Stimulated activated CD8-positive, alpha-beta memory T cell treated with anti-CD3 and anti-CD28 coated beads, Interleukin-7, amount 100 ng/mL, for 1 hour (primary cell): Measurements from ENCODE around the gene PUM2.
"Not testable (repeated sequence)": the region's sequence is repeated elsewhere in the genome, so short reads cannot be mapped to it uniquely, and the experiment has no call there.

Experiments
- DNase-seq, 2 donors: peaks; one replicate each; pipeline ENCODE4 v3.0.0-alpha.2; 2020; ENCODE audit warnings: low read depth in 2 of 2

PUM2 gene

DNA sequence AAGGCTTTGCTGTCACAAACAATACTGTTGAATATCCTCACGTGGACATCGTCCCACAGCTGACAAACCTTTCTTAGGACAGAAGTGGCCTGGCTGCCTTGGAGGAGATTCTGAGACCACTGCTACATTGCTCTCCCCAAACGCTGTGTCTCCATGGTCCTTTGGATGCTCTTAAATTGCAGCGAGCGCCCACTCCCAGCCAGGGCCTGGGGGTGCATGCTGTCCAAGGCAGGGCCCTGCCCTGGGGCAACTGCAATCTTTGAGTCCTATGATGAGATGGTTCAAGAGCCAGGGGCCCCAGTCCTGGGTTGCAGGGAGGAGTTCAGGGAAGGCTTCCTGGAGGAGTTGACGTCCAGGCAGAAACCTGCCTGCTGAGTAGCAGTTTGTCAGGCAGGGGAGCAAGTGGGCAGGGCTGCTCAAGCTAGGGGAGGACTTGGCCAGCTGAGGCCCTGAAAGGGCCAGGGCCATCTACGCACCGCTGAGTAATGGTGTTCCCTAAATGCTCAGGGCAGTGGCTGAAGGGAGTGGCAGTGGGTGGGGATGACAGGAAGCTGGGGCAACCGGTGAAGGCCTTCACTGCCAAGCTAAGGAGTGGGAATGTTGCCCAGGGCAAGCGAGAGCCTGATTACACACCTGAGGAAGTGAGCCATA, 114.9 kb downstream of the PUM2 start:
- no peak for DNase-seq

DNA sequence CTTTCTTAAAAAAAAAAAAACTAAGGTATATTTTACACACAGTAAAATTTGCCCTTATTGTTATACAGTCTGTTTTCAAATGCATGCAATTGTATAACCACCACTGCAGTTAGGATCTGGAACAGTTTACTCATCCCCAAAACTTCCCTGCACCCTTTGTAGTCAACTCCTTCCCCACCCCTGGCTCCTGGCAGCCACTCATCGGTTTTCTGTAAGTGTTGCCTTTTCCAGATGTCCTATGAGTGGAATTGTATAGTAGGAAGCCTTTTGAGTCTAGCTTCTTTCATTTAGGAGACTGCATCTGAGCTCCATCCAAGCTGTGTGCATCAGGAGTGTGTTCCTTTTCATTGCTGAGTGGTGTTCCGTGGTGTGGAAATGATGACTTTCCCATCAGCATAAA, 116.0 kb downstream of the PUM2 start:
- DNase-seq, result not testable (repeated sequence)

DNA sequence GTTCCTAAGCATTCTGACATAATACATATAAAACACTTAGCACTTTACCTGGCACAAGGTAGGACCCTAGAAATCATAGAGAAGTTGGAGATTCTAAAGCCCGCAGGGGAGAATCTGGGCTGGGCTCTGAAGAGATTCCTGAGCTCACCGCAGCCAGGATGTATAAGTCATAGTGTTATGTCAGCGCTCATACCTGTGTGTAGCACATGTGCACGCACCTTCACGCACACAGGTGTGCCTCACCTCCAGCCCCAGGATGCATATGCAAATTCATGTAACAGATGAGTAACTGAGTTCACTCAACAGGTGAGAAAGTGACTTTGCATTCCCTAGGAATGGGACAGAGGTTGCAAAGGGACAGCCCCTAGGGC, 117.8 kb downstream of the PUM2 start:
- DNase-seq, result no peak

DNA sequence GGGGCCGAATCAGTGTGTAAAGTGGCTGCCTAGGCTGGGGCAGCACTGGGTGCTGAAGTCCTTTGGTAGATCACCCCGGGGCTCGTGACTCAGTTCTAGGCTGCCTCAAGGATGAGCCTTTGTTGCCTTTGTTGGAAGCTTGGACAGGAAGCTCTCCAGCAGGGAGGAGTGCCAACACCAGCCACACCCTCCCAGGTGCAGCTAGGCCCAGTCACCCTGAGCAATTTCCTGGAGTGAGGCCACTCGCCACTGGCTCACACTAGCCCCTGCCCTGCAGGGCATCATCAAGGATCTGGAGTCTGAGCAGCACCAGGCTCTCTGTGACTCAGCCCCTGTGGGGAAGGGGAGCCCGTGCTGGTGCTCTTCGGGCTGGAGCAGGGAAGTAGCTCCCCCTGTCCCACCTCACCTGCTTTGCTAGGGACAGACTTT, 119.0 kb downstream of the PUM2 start:
- DNase-seq, result no peak

DNA sequence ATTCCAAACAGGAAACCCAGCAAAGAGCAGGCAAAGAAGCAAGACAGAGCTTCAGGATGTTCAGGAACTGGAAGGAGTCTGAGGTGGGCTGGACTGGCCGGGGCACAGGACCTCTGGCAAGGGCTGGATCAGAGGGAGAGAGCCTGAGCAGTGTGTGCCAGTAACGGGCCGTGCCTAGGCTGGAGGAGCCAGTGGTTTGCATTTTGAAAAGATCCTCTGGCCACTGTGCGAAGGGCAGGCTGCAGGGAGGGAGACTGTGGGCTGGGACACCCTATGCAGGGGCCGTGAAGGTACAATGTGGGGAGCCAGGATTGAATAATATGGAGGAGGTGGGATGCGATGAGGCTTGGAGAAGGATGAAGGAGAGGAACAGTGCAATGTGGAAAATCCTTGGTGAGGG, 119.5 kb downstream of the PUM2 start:
- DNase-seq, result no peak

DNA sequence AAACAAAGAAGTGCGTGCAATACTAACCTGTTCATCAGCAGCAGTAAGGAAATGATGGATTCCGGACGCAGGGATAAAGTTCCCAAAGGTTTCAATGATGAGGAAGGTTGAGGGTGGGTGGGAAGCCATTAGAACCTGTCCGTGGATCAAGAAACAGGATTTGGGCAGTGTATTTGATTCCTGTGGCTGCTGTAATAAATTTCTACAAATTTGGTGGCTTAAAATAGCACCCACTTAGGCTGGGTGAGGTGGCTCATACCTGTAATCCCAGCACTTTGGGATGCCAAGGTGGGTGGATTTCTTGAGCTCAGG, 120.6 kb downstream of the PUM2 start:
- no peak for DNase-seq

DNA sequence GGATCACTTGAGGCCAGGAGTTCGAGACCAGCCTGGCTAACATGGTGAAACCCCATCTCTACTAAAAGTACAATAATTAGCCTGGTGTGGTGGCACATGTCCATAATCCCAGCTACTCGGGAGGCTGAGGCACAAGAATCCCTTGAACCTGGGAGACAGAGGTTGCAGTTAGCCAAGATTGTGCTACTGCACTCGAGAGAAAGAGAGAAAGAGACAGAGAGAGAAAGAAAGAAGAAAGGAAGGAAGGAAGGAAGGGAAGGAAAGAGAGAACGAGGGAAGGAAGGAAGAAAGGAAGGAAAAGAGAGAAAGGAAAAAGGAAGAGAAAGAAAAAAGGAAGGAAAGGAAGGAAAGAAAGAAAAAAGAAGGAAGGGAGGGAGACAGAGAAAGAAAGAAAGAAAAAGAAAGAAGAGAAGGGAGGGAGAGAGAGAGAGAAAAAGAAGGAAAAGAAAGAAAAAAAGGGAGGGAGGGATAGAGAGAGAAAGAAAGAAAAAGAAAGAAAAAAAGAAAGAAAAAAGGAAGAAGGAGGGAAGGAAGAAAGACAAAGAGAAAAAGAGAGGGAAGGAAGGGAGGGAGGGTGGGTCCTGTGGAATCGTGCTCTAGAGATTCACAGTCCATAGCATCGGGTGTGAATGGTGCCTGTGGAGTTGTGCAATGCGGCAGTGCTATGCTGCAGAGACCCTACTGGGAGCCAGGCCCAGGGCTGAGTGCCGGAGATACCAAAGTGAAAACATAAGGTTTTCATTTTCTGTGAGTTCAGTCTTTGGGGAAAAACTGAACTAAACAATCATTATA, 121.1 kb downstream of the PUM2 start:
- DNase-seq, result no peak

DNA sequence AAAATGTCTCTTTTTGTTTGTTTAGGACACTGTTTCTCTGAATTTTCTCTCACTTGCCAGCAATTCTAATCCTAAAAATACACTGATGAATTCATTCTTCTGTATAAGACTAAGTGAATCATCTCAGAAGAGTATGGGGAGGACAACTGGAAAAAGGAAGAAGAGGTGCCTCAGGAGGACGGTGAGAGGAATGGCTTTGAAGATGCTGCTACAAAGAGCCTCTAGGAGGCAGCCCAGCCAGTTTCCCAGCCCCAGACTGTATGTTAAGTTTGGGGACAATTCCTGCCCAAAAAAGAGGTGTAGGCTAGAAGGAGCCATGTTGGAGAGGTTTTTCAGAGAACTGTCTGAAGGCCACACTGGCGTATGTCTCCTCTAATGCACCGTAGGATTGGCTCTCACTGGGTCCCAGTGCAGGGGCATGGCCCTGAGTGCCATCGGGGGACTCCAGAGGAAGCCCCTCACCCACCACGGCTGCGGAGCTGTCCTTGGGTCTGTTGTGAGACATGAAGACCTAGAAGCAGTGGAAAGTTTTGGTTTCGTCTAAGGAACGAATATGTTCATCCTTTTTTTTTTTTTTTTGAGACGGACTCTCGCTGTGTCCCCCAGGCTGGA, 122.6 kb downstream of the PUM2 start:
- DNase-seq, result no peak

DNA sequence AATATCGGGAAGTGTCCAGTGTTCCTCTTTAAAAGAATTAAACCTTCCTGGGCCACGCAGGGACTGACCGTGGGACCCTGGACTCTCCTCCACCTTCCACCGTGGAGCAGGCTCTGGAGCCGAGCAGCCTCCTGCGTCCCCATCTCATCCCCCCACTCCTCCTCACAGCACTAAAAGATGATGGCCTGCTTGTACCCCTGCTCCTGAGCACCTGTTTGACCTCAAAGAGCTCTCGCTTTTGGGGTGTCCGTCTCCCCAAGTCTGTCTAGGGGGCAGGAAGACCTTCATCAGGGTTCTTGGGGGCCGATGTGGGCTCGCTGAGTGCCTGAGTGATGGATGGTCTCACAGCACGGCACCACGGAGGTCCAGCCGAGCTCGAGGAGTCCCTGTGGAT, 124.5 kb downstream of the PUM2 start:
- DNase-seq, result no peak

DNA sequence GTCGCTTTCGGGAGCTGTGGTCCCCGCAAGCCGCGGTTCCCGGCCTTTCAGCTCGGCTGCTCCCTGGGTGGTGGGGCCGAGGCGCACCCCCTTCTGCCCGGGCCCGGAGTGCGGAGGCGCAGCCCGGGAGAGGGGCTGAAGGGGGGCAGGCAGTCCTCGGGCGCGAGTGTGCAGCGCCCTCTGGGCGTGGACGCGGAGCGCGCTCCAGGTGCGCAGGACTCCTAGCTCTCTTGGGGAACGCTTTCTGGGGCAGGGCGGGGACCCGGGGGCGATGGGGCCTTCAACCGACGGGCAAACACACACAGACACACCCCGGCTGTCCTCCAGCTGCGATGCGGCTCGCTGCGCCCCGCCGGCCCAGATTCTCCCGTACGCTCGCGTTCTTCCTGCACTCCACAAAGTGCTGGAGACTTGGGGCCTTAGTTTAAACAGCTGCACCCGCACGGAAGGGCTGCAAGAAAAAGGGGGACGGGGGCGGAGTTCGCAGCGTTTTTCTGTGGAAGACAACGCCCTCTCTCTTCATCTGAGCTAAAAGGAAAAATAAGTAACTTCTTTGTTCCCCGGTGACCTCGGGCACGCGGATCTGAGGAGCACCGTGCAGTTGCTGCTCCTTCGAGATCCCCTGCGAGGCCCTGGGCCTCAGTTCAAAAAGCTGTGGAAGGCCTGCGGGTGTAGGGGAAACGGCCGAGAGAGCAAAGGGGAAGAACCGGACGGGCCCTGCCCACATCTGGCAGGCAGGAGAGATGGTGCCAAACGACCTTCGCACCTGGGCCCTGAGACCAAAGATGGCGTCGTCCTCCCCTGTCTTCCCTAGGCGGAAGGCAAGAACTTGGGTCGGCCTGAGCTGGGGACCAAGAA, 125.1 kb downstream of the PUM2 start:
- DNase-seq, result no peak

DNA sequence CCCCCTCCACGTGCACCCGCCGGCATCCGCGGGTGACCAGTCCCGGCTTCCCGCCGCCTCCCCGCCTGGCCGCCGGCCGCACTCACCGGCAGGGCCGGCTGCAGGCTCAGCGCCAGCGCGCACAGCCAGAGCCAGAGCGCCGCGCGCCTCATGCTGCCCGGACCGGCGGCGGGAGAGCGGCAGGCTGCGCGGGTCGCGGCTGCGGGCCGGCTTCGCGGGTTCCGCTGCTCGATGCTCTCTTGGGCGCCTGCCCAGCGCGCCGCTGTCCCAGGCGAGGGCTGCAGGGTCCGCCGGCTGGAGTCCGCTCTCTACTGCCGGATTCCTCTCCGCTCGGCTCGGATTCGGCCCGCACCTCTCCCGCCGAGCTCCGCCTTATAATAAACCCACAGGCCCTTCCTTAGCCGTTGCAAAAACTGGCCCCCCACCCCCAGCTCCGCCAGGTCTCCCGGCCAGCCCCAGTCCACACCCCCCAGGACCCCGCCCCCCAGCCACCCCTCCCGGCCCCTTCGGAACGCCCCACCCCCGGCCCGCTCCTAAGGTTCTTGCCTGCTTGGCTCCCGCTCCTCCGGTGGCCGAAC, 125.8 kb downstream of the PUM2 start, which contains the start of gene SDC1:
Gene SDC1, minus strand, starts transcription at position 415 of the 578 bp plus-strand sequence. Its CDS starts 263 bp downstream, at position 152.
- DNase-seq, result no peak

DNA sequence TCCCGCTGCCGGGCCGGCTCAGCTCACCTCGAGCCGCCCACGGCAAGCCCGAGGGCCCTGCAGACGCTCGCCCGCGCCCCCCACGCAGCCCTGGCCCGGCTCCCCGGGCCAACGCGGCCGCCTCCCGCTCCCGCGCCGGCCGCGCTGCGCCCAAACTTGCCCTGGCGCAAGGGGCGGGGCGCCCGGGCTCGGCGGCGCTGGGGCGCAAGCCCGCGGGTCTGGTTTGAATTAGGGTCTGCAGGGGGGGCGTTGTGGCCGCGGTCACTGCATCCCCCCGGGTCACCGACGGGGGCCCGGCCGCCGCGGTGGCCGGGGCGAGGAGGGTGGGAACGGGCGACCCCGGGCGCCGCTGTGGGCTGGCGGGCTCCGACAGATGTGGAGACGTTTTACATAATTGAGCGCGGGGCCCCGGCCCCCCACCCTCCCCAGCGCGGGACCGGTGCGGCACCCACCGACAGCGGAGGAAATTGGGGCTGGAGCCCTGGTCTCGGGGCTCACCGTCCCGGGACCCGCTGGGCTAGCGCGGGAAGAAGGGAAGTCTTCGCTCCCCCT, 126.4 kb downstream of the PUM2 start:
- DNase-seq, result no peak

DNA sequence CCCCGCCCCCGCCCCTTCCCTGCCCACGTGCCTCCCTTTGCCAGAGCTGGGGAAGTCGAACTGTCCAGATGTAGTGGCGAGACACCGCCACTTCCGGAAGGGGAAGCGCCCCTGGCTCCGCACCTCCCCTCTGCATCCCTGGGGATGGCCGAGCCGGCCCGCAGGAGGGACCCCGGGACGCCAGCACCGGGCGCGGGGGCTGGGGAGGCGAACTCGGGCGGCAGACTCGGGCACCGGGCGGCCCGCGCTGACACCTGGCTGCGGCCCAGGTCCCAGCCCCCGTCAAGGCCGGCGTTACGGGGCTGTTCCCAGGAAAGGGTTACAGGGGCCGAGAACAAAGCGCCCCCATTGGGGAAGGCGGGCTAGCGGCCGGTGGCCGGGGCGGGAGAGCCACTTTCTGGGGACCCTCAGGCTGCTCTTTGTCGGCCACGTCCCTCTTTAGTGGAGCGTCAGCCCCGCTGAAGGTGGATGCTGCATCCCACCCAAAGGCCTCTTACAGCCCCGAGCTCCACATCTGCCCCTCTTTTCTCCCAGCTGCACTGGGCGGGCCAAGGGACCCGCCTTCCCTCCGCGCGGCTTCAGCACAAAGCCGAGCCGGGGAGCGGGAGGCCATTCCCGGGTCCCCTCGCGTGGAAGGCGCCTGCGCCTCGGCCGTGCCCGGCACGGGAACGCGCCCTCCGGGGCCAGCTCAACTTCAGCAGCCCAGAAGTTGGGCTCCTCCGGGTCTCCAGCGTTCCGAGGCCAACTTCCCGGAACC, 127.1 kb downstream of the PUM2 start:
- DNase-seq, result no peak

DNA sequence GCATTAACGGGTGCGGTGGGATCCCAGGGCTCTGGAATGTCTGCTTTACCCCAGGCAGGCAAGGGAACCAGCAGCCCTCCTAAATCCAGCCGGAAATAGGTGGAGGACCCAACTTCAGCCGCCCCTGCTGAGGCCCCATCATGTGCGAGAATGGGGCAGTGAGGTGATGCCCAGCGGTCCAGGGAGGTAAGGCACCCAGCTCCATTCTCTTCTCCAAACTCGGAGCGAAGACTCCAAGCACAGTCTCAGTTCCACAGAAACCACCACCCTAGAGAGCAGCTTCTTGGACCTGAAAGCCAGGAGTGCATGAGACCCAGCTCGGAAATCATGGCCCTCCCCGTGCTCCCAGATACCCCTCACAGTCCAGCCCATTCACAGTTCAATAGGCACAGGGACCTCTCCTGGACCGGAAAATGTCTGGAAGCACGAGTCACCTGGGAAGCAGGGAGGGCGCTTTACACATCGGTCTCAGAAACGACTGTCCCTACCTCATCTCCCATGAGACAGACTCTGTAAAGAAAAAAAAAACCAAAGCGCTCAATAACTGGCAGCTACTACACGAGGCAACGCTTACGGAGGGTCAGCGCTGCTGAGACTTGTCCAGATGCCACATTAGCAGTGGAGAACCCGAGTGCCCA, 127.8 kb downstream of the PUM2 start:
- DNase-seq, result no peak

DNA sequence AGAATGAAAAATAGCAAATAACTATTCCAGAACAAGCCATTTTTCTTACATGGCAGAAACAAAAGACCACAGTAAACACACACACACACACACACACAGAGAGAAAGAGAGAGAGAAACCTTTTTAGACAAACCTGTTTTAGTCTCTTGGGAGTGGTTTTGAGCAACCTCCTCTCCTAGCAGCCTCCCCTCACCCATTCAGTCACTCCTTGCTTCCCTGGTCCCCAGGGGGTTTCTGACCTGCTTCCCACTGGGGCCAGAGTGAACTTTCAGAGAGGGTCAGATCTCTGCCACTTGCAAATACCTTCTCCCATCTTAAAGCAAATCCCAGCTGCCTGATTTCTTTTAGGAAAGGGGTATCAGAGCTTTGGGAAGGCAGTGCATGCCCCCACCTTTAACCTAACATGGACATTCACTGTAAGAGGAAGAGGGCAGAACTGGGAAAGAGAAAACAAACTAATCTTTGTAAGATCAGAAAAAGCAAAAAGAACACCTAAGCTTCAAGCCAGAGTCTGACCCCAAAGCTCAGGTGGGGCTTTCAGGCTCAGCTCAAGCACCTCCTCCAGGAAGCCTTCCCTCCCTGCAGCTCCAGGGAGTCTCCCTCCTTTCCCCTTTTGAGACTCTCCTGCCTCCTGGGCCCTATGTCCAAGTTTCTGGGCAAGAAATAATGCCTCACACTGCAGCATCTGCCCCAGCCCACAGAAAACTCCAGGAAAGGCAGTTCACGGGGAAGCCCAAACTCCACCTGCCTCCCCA, 128.5 kb downstream of the PUM2 start:
- DNase-seq, result no peak

DNA sequence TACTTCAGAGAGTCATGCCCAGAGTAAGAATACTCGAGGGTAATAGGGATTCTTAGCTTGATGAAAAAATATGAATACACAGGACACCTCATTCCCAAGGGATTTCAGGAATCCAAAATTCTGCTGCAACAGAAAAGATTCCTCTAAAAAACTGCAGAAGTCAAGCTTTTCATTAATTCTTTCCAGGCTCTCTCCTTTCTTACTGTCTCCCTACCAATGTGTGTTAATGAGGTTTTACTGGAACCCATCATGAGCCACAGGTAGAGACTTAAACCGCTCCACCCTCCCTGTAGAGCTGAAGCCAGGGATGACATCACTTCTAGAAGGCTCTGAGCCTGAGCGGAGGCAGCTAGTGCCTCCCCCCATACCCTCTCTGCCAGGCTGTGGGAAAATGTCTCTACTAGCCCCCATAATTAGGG, 129.1 kb downstream of the PUM2 start:
- no peak for DNase-seq

DNA sequence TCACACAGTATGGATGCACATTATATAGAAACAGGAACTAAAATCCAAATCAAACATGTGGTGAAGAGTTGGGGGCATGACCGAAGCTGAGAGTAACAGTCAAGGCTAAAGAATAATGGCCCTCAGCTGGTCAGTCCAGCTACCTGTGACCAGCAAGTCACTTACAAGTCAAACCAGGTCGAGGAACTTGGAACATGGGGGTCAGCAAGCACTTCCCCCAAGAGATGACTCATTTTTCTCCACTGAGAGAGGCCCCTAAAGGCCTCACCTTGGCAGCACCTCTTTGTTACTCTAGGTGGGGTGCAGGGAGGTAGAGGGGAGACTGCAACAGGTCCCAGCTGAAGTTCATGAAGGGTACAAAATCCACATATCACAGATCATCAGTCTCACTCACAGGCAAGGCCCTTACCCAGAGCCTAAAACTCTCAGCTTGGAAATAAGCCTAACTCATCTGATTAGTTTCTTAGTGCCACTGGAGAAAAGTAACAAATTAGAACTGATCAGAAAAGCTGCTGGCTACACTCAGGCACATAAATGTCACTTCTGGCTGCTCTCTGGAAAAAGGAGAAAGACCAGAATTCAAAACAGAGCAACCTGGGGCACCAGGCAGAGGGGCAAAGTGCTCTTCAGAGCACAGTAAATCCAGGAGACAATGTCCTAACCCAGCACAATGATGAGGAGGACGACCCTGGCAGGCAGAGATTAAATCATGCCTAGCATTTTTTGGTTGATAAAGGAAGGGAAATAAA, 129.7 kb downstream of the PUM2 start:
- DNase-seq, result no peak

DNA sequence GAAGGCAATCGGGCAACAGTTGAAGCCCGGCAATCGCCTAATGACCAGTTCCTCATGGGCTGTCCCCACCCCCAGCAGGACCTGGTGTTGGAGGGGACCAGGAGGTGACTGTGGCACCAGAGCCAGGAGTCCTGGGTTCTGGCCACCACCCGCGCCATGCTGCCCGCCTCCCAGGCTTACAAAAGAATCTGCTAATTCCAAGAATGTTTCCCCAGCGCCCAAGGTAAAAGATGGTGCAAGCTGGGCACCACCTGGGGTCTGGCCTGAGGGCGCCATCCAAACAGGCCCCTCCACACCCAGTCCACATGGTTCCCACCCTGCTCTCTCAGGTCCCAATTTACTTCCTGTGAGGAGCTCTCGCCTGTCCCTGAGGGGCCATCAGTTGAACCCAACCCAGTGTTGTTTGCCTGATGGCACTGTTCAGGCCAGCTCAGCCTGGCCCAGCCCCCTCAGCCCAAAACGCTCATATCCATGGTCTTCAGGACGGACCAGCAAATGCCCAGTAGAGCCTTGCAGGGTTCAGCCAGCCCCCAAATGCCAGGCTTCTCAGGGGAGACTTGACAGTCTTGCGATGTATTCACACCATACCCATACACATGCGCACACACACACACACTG, 130.8 kb downstream of the PUM2 start:
- DNase-seq, result no peak
